ENCODE measurements around the gene CTSH.
"Not testable (repeated sequence)": the region's sequence is repeated elsewhere in the genome, so short reads cannot be mapped to it uniquely, and the experiment has no call there.

The CTSH gene

GRCh38 chr15:78879517-78880241 is 65.2 kb downstream of the CTSH start:
- DNase-seq, result no peak

GRCh38 chr15:78878356-78878755 is 66.5 kb downstream of the CTSH start:
- DNase-seq, result no peak

GRCh38 chr15:78876954-78877353 is 67.9 kb downstream of the CTSH start:
- DNase-seq, result not testable (repeated sequence)

GRCh38 chr15:78875107-78875914 is 69.5 kb downstream of the CTSH start:
- DNase-seq, result no peak

- DNase-seq, result peak; percentile 37
Observed at GRCh38 chr15:78873793-78874765, 70.8 kb downstream of the CTSH start.

- DNase-seq, result peak; percentile 86
Observed at GRCh38 chr15:78872972-78873792, 71.7 kb downstream of the CTSH start.

GRCh38 chr15:78872155-78872971 is 72.5 kb downstream of the CTSH start, which contains the start of gene MORF4L1:
Gene MORF4L1, plus strand, starts transcription at chr15:78872890. Its CDS starts 128 bp downstream, at chr15:78873018.
- peak; percentile 95 for DNase-seq

GRCh38 chr15:78871483-78872127 is 73.2 kb downstream of the CTSH start:
- not testable (repeated sequence) for DNase-seq

Measured in activated CD4-positive, alpha-beta T cell treated with anti-CD3 and anti-CD28 coated beads, Interleukin-2, amount 50 U/mL, for 1 hour (primary cell).